Kidney (tissue), 14 donors: ENCODE data around the gene ASB2. TPM values are rescaled to one million over a fixed set of nuclear protein-coding genes. Genes with fewer than 3 reads are reported as not detected.

Experiments used
- DNase-seq, 5 donors: peaks; one replicate each; pipeline ENCODE4 v3.0.0-alpha.2; 2013 to 2020
- FAIRE-seq: peaks from 2 replicates; lab custom pipeline; 2012; peaks lifted over from hg19 to GRCh38; lab: Jason Lieb, UNC
- H3K27ac ChIP-seq, 2 donors: one replicate each; pipeline ENCODE4 v1.7.0; 2013; ENCODE audit warnings: low read depth in 2 of 2, low read length in 2 of 2, inconsistent platforms in 1 of 2
- H3K27me3 ChIP-seq: one replicate; pipeline ENCODE4 v1.7.1; 2013; ENCODE audit warnings: low read length, inconsistent platforms; ENCODE audit not compliant: control insufficient read depth, insufficient read depth
- H3K36me3 ChIP-seq, 3 donors: one replicate each; pipeline versions ENCODE4 v1.7.0 to v1.7.1; 2013; ENCODE audit warnings: low read length in 3 of 3, control low read depth in 1 of 3, inconsistent platforms in 1 of 3; ENCODE audit not compliant: insufficient read depth in 3 of 3, control insufficient read depth in 2 of 3
- H3K4me1 ChIP-seq, 3 donors: one replicate each; pipeline versions ENCODE4 v1.7.0 to v1.7.1; 2013; ENCODE audit warnings: low read length in 3 of 3, inconsistent platforms in 1 of 3, low read depth in 1 of 3; ENCODE audit not compliant: control insufficient read depth in 2 of 3, insufficient read depth in 2 of 3
- H3K4me3 ChIP-seq, 3 donors: one replicate each; pipeline versions ENCODE4 v1.7.0 to v1.8.1; 2013; ENCODE audit warnings: low read length in 3 of 3, control low read depth in 1 of 3, inconsistent platforms in 1 of 3
- H3K9ac ChIP-seq, 3 donors: one replicate each; pipeline versions ENCODE4 v1.7.0 to v1.7.1; 2013; ENCODE audit warnings: low read length in 3 of 3, control low read depth in 1 of 3, inconsistent platforms in 1 of 3
- H3K9me3 ChIP-seq, 3 donors: one replicate each; pipeline versions ENCODE4 v1.7.0 to v1.7.1; 2013; ENCODE audit warnings: low read length in 3 of 3, control low read depth in 1 of 3, inconsistent platforms in 1 of 3; ENCODE audit not compliant: control insufficient read depth in 2 of 3, insufficient read depth in 1 of 3
- CTCF ChIP-seq: IDR thresholded peaks from 3 replicates; pipeline ENCODE4 v1.5.1; 2012; ENCODE audit warnings: mild to moderate bottlenecking, moderate library complexity, borderline replicate concordance; ENCODE audit not compliant: insufficient read depth; ENCODE audit errors: extremely low read depth
- intact Hi-C: fragments of 100-400 bp; cut with DNase I; formaldehyde crosslinking; loops from one replicate; pipeline ENCODE4 v1.11.1; 2022
- polyA plus RNA-seq: library from polyadenylated mRNA; stranded (reverse); fragments of 350-450 nt; fragmentation: Illumina TruSeq; extraction: RNeasy Lipid Tissue Mini Kit (QIAGEN cat#74804); gene quantifications from one replicate; pipeline ENCODE4 v1.2.3, GENCODE V29; 2014; ENCODE audit warnings: low read depth, low replicate concordance; ENCODE audit not compliant: insufficient read depth
- total RNA-seq: library from RNA; stranded (reverse); fragmentation: NEBNext Ultra II Directional; extraction: Animal tissue kit (Norgen Biotek cat#: 25700); gene quantifications from one replicate; pipeline ENCODE4 v1.2.1, GENCODE V29; 2021
- donor health status: control.
- donor health status: control.
- donor health status: control.
- donor health status: control.
- donor health status: control.
- donor health status: DM: yes; HTN: yes; CAD: no.
- donor health status: Normal renal cell carcinoma (clear cell type).

The ASB2 gene
- total and polyA plus RNA-seq, 2 donors from 2014 or later = 0.97 to 3.7 TPM

GRCh38 chr14:94001016-94001415, 24.6 kb upstream of the ASB2 start:
- H3K4me1 ChIP-seq = peaks cover 0 to 4% (median 3%) of the 10 kb centered on the region in 3 donors
- FAIRE-seq (no peak), DNase-seq (peak in 1 of 5 donors; percentile 31)
- H3K27ac ChIP-seq = no peak overlapping the region
- H3K27me3 ChIP-seq = peaks cover 3% of the 10 kb centered on the region
- intact Hi-C loops = loop anchor here (5.0 kb wide), 1 partner anchor 64 kb away; no protein-coding TSS in a partner anchor
- H3K4me3 ChIP-seq = no peak overlapping the region
- no peak overlapping the region for H3K9ac ChIP-seq
- no peaks in the 10 kb centered on the region for H3K36me3 ChIP-seq
- H3K9me3 ChIP-seq = no peaks in the 10 kb centered on the region
- no peak for TF ChIP-seq CTCF

- Histone ChIP-seq H3K27me3 (peaks cover 3% of the 10 kb centered on the region), H3K27ac (no peak overlapping the region), H3K36me3 (no peaks in the 10 kb centered on the region), H3K9me3 (no peaks in the 10 kb centered on the region), H3K4me1 (peaks cover 0 to 4% (median 3%) of the 10 kb centered on the region in 3 donors), H3K9ac (no peak overlapping the region), H3K4me3 (no peak overlapping the region)
- DNase-seq = no peak
- no peak for FAIRE-seq
- TF ChIP-seq CTCF = no peak
- intact Hi-C loops = loop anchor here (5.0 kb wide), 1 partner anchor 63 kb away; no protein-coding TSS in a partner anchor
Observed at GRCh38 chr14:94000267-94000666, 23.9 kb upstream of the ASB2 start.

GRCh38 chr14:93999573-93999972, 23.2 kb upstream of the ASB2 start:
- no peak overlapping the region for H3K9ac ChIP-seq
- H3K36me3 ChIP-seq = no peaks in the 10 kb centered on the region
- H3K27me3 ChIP-seq = peaks cover 3% of the 10 kb centered on the region
- DNase-seq (no peak), FAIRE-seq (no peak)
- no peaks in the 10 kb centered on the region for H3K9me3 ChIP-seq
- H3K27ac ChIP-seq = no peak overlapping the region
- no peak overlapping the region for H3K4me3 ChIP-seq
- H3K4me1 ChIP-seq = peaks cover 0 to 4% (median 3%) of the 10 kb centered on the region in 3 donors
- intact Hi-C loops = loop anchor here (5.0 kb wide), 1 partner anchor 52 kb away; no protein-coding TSS in a partner anchor
- no peak for TF ChIP-seq CTCF
